CD4-positive, alpha-beta T cell treated with Interleukin-1 beta for 1 hour (primary cell): Measurements from ENCODE around the gene AXDND1.

Experiments used
- DNase-seq, 2 donors: peaks; one replicate each; pipeline ENCODE4 v3.0.0-alpha.2; 2020 to 2022

AXDND1 gene

GRCh38 chr1:179583771-179584320 lies 218.1 kb downstream of the AXDND1 start:
- no peak for DNase-seq

- DNase-seq: no peak
These were observed 220.5 kb downstream of the AXDND1 start for GRCh38 chr1:179586107-179586823.

GRCh38 chr1:179587336-179587735 lies 221.6 kb downstream of the AXDND1 start:
- no peak for DNase-seq

GRCh38 chr1:179588425-179589024 lies 222.8 kb downstream of the AXDND1 start:
- DNase-seq: no peak

- DNase-seq: no peak
These were observed 223.7 kb downstream of the AXDND1 start for GRCh38 chr1:179589509-179589908.

- no peak for DNase-seq
These were observed 224.9 kb downstream of the AXDND1 start for GRCh38 chr1:179590671-179591070.

- no peak for DNase-seq
These were observed 225.5 kb downstream of the AXDND1 start for GRCh38 chr1:179591253-179591591.

- DNase-seq: no peak
These were observed 226.1 kb downstream of the AXDND1 start, which contains the start of gene TDRD5 for GRCh38 chr1:179591592-179592580. TSS of gene TDRD5 (plus strand) at chr1:179591832. CDS start at chr1:179592616, 784 bp downstream.

- DNase-seq: no peak
These were observed 232.9 kb downstream of the AXDND1 start for GRCh38 chr1:179598631-179599030.

- DNase-seq: peak in 1 of 2 donors; percentile 14
These were observed 234.0 kb downstream of the AXDND1 start for GRCh38 chr1:179599623-179600249.

GRCh38 chr1:179601093-179601492 lies 235.3 kb downstream of the AXDND1 start:
- DNase-seq: no peak
